Activated CD4-positive, alpha-beta T cell treated with anti-CD3 and anti-CD28 coated beads for 36 hours (primary cell): Measurements from ENCODE around the gene NPL. TPM values are rescaled to one million over a fixed set of nuclear protein-coding genes. Genes with fewer than 3 reads are reported as not detected.

Experiments
- ATAC-seq: fragments of 200-7000 bp; cut with Tn5 transposase; one replicate; pipeline ENCODE4 v1.10.0; 2021; ENCODE audit warnings: mild to moderate bottlenecking, moderate library complexity
- CTCF ChIA-PET: fragments of 350-600 bp; sonication (Branson Sonifier 250); formaldehyde crosslinking; loops from one replicate; lab custom pipeline; 2021; ENCODE audit warnings: antibody characterized with exemption; lab: Charles Lee
- POLR2A ChIA-PET: fragments of 350-600 bp; sonication (Branson Sonifier 250); formaldehyde crosslinking; loops from one replicate; lab custom pipeline; 2021; ENCODE audit warnings: antibody characterized with exemption, inconsistent platforms; lab: Charles Lee
- DNase-seq: peaks from one replicate; pipeline ENCODE4 v3.0.0-alpha.2; 2020
- H3K27ac Mint-ChIP-seq: one replicate; pipeline ENCODE4 v1.8.0; 2021; ENCODE audit warnings: mixed read lengths
- H3K27me3 Mint-ChIP-seq: one replicate; pipeline ENCODE4 v1.8.0; 2021; ENCODE audit warnings: mixed read lengths
- H3K36me3 Mint-ChIP-seq: one replicate; pipeline ENCODE4 v1.8.0; 2021; ENCODE audit warnings: low read depth, mixed read lengths
- H3K4me1 Mint-ChIP-seq: one replicate; pipeline ENCODE4 v1.8.0; 2021; ENCODE audit warnings: mixed read lengths
- H3K4me3 Mint-ChIP-seq: one replicate; pipeline ENCODE4 v1.8.0; 2021; ENCODE audit warnings: mild to moderate bottlenecking, moderate library complexity, mixed read lengths
- H3K9me3 Mint-ChIP-seq: one replicate; pipeline ENCODE4 v1.8.0; 2021; ENCODE audit warnings: low read depth, mixed read lengths
- intact Hi-C, 2 experiments: fragments of 100-400 bp; cut with DNase I in 1 of 2; cut with micrococcal nuclease in 1 of 2; formaldehyde crosslinking; loops; one replicate each; pipeline versions ENCODE4 v1.14.2 to v1.15.1; 2022 to 2024; cut with DNase I, micrococcal nuclease
- total RNA-seq, 2 experiments: library from RNA; stranded (reverse); gene quantifications; one replicate each; pipeline ENCODE4 v1.2.3, GENCODE V29; 2021

The NPL gene
- total RNA-seq, 2 experiments from 2014 or later, result 4.0 to 5.6 TPM

DNA sequence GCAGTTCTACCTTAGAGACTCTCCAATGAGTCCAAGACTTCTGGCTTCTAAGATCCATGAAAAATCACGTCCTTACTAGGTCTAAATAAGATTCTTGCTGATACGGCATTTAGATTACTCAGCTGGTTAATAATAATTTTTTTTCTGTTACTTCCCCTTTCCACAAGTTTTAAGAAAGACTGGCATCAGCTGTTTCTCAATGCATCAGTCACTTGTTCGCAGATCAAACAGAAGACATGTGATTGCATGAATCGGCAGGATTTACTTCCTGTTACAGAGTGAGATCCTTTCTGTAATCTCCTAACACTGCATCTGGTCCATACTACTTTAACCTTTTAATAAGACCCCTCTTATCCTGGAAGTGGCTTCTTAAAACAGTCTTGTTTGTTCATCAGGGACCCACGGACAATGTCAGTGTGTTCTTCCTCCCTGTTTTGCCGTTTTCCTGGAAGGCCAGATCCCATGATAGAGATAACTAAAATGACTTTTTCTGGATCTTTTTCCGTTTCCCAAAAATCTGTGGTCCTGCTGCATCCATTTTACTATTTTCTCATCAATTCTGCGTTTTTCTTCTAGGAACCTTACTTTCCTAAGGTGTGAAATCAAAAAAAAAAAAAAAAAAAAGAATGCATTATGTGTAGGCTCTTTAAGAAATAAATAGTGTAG, 6.1 kb downstream of the NPL start:
- Mint-ChIP-seq H3K4me1 (peaks cover 5% of the 10 kb centered on the region), H3K9me3 (no peaks in the 10 kb centered on the region), H3K36me3 (peaks cover 10% of the 10 kb centered on the region), H3K4me3 (no peak overlapping the region), H3K27ac (no peak overlapping the region), H3K27me3 (no peaks in the 10 kb centered on the region)
- ChIA-PET POLR2A (no interaction called here), CTCF (interaction anchor here (0.7 to 3.6 kb wide), 3 partner anchors 8 to 200 kb away, joined by 3 to 14 read pairs (median 12); no protein-coding TSS in a partner anchor)
- intact Hi-C loops, result no loop called here
- DNase-seq (no peak), ATAC-seq (peak; percentile 33)

DNA sequence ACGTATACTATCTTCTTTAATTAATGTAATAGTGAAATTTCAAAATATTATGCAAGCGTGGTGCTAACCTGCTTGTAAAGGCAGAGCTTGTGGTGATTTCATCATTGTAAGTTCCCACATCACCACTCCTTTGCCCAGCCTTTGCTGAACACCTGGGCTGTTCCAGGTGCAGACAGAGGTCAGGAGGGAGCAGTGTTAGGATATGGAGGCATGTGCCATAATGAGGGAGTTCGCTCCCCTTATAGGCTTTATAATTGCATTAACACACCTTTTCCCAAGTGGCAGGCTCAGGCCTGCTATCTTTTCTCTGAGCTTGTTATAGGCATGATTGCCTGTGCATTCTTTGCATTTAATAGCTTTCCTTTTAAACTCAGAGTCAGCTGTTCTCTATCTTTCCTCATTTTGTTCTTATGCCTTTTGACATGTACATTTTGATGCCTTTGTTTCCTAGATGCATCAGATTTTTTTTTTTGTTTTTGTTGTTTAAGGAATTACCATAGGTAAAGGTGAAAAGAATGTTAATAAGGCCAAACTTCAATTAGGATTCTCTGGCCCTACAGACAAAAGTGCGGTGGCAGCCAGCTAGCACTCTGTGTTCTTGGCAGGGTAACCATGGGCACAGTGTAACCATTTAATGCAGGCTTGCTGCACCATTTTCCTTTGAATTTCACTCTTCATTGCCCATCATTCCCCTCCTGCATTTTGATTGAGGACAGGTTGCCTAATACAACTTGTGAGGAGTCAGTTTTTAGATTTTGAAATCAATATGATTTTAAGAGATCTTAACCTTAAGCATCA, 12.6 kb downstream of the NPL start:
- ChIA-PET POLR2A (interaction anchor here (0.6 kb wide), 1 partner anchor 36 kb away, joined by 6 read pairs; no protein-coding TSS in a partner anchor), CTCF (interaction anchor here (0.7 to 1.7 kb wide), 5 partner anchors 9 to 318 kb away, joined by 3 to 6 read pairs (median 3); no protein-coding TSS in a partner anchor)
- ATAC-seq (no peak), DNase-seq (no peak)
- Mint-ChIP-seq H3K9me3 (no peaks in the 10 kb centered on the region), H3K4me3 (no peak overlapping the region), H3K27me3 (no peaks in the 10 kb centered on the region), H3K4me1 (no peaks in the 10 kb centered on the region), H3K27ac (no peak overlapping the region), H3K36me3 (peaks cover 22% of the 10 kb centered on the region)
- intact Hi-C loops, result no loop called here

DNA sequence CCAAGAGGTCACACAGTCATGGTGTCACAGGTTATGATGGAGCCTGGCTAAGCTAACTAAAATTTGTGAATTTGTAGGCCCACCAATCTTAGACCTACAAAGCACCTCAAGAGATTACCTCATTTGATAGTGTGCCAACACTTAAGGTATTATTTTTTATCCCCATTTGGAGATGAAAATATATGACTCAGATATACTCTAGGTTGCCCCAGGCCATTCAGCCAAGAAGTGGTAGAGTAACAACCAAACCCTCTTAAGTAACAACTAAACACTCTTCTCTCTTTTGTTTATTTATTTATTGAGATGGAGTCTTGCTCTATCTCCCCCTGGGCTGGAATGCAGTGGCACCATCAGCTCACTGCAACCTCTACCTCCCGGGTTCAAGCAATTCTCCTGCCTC, 14.3 kb downstream of the NPL start:
- ATAC-seq, result no peak
- CTCF ChIA-PET, result no interaction called here

DNA sequence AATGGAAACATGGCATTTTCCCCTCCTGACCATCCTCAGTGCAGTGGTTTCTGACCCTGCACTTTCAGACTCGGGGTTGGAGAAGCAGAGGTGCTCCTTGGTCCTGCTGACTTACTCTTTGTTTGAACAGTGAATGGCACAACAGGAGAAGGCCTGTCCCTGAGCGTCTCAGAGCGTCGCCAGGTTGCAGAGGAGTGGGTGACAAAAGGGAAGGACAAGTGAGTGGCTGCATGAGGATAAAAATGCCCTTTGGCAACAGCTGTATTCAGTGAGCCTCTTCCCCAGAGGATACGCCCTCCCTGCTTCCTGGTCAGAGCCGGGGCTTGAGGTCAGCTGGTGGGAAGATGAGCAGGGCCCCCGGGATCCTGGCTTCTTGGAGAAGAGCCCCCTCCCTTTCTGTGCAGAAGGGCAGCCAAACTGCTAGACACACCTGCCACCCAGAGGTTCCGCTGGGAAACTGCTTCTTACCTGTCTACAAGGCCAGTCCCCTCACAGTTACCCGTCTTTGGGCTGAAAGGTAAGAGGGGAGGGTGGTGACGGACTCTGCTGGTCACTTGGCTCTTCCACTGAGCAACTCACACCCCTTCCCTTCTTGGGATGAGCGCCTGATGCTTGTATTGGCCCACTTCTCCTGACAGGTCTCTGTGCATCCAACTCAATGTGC, 16.6 kb downstream of the NPL start:
- ChIA-PET POLR2A (no interaction called here), CTCF (no interaction called here)
- H3K9me3 Mint-ChIP-seq, result no peaks in the 10 kb centered on the region
- intact Hi-C loops, result no loop called here
- H3K4me1 Mint-ChIP-seq, result no peaks in the 10 kb centered on the region
- no peak for DNase-seq
- ATAC-seq, result no peak
- no peak overlapping the region for H3K27ac Mint-ChIP-seq
- no peak overlapping the region for H3K4me3 Mint-ChIP-seq
- peaks cover 25% of the 10 kb centered on the region for H3K36me3 Mint-ChIP-seq
- no peaks in the 10 kb centered on the region for H3K27me3 Mint-ChIP-seq

More for the DNA sequence above, 14.3 kb downstream of the NPL start:
- POLR2A ChIA-PET, result no interaction called here
- H3K36me3 Mint-ChIP-seq, result peaks cover 25% of the 10 kb centered on the region
- no peak for DNase-seq
- intact Hi-C loops, result no loop called here
- H3K4me3 Mint-ChIP-seq, result no peak overlapping the region
- H3K27ac Mint-ChIP-seq, result no peak overlapping the region
- no peaks in the 10 kb centered on the region for H3K4me1 Mint-ChIP-seq
- no peaks in the 10 kb centered on the region for H3K27me3 Mint-ChIP-seq
- no peaks in the 10 kb centered on the region for H3K9me3 Mint-ChIP-seq

DNA sequence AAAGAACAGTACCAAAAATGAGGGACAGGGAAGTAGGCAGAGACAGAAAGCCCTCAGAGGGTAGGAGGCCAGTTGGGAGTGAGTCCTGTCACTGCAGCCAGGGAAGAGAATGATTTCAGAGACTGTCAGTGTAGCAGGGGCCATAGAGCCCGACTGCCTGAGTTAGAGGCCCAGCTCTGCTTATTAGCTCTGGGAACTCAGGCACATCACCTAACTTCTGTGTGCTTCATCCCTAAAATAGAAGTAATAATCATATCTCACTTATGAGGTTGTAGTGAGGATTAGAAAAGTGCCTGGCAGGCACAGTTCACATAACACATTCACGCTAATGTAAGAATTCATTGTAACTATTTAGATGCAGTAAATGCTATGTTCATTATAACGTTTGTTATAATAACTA, 18.3 kb downstream of the NPL start:
- H3K36me3 Mint-ChIP-seq, result peaks cover 25% of the 10 kb centered on the region
- no peak overlapping the region for H3K4me3 Mint-ChIP-seq
- POLR2A ChIA-PET, result no interaction called here
- CTCF ChIA-PET, result interaction anchor here (0.5 kb wide), 1 partner anchor 128 kb away, joined by 3 read pairs; no protein-coding TSS in a partner anchor
- no peaks in the 10 kb centered on the region for H3K27me3 Mint-ChIP-seq
- H3K9me3 Mint-ChIP-seq, result no peaks in the 10 kb centered on the region
- intact Hi-C loops, result no loop called here
- H3K4me1 Mint-ChIP-seq, result no peaks in the 10 kb centered on the region
- no peak overlapping the region for H3K27ac Mint-ChIP-seq
- DNase-seq (no peak), ATAC-seq (no peak)

DNA sequence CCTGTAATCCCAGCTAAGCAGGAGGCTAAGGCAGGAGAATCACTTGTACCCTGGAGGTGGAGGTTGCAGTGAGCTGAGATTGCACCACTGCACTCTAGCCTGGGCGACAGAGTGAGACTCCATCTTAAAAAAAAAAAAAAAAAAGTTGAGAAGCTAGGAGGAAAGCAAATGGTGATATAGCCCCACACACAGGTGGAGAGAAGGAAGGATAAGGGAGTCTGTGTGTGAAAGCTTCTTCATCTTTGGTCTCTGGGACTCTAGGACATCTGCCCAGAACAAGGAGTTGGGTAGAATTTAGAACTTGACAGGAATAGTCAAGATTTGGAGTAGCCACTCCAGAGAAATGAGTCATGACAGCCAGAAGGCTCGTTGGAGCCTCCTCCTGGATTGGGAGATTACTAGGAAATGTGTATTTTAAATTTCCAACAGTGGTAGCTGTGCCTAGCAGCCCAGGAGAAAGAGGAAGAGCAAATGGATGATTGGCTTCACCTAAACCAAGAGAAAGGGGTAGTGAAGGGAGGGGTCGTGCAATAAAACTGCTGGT, 19.9 kb downstream of the NPL start:
- ATAC-seq (no peak), DNase-seq (no peak)
- ChIA-PET CTCF (interaction anchor here (0.6 to 1.4 kb wide), 6 partner anchors 22 to 578 kb away, joined by 3 to 4 read pairs (median 3); no protein-coding TSS in a partner anchor), POLR2A (no interaction called here)
- Mint-ChIP-seq H3K27ac (no peak overlapping the region), H3K36me3 (peaks cover 22% of the 10 kb centered on the region), H3K27me3 (no peaks in the 10 kb centered on the region), H3K9me3 (no peaks in the 10 kb centered on the region), H3K4me3 (no peak overlapping the region), H3K4me1 (no peaks in the 10 kb centered on the region)
- intact Hi-C loops, result no loop called here

DNA sequence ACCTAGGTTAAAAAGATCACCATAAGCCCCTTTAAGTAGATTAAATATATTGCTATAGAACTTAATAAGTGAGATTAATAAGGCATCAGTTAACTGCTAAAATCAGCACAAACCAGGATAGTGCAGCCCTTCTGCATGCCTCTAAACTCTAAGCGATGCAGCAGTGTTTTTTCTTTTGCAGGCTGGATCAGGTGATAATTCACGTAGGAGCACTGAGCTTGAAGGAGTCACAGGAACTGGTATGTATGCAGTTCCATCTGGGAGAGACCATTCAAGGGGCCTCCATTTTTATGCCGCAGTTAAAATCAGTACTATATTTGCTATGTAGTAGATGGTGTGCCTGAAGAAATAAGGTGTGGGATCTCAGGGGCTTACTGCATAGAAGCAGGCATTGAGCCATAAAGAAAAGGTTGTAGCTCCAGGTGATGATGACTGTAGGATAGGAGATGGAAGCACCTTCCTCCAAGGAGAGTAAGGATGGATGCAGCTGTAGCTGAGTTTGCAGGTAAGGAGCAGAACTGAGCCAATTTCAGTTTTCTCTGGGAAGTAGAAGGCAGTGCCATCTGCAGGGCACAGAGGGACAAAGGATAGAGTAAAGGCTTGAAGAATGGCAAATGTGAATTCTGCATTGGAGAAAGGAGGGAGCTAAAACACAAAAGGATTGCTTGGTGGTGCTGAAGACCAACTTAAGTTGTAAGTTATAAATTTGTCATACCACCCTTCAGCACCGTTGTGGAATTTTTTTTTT, 22.6 kb downstream of the NPL start:
- ATAC-seq (no peak), DNase-seq (no peak)
- H3K27ac Mint-ChIP-seq, result no peak overlapping the region
- H3K36me3 Mint-ChIP-seq, result peaks cover 16% of the 10 kb centered on the region
- H3K9me3 Mint-ChIP-seq, result no peaks in the 10 kb centered on the region
- CTCF ChIA-PET, result no interaction called here
- H3K4me3 Mint-ChIP-seq, result no peak overlapping the region
- no peaks in the 10 kb centered on the region for H3K4me1 Mint-ChIP-seq
- POLR2A ChIA-PET, result no interaction called here
- intact Hi-C loops, result no loop called here
- no peaks in the 10 kb centered on the region for H3K27me3 Mint-ChIP-seq

DNA sequence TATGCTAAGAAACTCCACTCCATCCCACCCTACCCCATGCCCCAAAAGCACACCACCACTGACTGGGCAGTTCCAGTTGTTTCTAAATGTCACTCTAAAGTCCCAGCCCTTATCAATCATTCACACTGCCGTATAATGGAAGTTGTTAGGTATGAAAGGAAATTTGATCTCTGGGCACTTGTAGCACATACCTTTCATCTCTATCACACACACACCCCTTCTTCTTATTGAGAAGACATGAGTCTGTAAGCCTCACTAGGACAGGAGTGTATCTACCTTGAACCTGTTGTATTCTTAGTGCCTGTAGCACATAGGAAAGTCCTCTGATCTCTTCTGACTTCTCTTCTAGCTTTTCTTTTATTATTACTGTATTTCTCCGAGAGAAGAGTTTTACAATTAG, 27.3 kb downstream of the NPL start:
- ChIA-PET POLR2A (no interaction called here), CTCF (no interaction called here)
- DNase-seq (no peak), ATAC-seq (no peak)
- no peak overlapping the region for H3K4me3 Mint-ChIP-seq
- no peaks in the 10 kb centered on the region for H3K9me3 Mint-ChIP-seq
- no peak overlapping the region for H3K27ac Mint-ChIP-seq
- no peaks in the 10 kb centered on the region for H3K27me3 Mint-ChIP-seq
- no peaks in the 10 kb centered on the region for H3K4me1 Mint-ChIP-seq
- peaks cover 16% of the 10 kb centered on the region for H3K36me3 Mint-ChIP-seq
- intact Hi-C loops, result no loop called here

DNA sequence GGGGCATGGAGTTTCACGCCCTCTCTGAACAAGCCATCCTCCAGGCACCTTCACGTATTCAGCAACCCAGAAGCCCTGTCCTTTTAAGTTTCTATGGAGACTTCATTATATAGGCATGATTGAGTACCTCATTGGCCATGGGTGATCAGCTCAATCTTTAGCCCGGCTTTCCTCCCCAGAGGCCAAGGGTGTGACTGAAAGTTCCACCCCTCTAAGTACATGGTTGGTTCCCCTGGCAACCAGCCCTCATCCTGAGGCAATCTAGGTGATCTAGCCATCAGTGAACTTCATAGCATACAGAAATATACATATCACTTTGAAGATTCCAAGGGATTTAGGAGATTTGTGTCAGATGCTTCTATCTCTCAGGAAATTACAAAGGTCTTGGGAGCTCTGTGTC, 28.2 kb downstream of the NPL start:
- no peaks in the 10 kb centered on the region for H3K9me3 Mint-ChIP-seq
- ChIA-PET POLR2A (no interaction called here), CTCF (no interaction called here)
- H3K4me3 Mint-ChIP-seq, result no peak overlapping the region
- no peak overlapping the region for H3K27ac Mint-ChIP-seq
- ATAC-seq (no peak), DNase-seq (no peak)
- no peaks in the 10 kb centered on the region for H3K27me3 Mint-ChIP-seq
- no peaks in the 10 kb centered on the region for H3K4me1 Mint-ChIP-seq
- intact Hi-C loops, result no loop called here
- H3K36me3 Mint-ChIP-seq, result peaks cover 16% of the 10 kb centered on the region

DNA sequence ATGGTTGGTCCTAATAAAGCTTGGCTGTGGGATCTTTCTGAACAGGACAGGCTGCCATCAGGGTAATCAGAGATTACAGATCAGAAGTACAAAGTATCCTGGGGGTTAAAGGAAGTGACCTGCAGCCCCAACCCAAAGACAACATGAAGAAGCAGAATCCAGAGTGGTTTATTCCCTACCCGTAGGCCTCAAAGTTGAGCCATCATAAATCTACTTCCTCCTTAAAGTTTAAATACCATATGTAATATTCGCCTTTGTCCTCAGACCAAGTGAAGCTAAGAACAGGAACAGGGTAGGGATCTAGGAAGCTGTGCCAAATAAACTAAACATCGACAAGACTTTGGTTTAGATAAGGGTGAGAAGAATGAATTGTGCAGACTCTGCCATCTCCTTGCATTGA, 33.6 kb downstream of the NPL start:
- Mint-ChIP-seq H3K9me3 (no peaks in the 10 kb centered on the region), H3K27me3 (no peaks in the 10 kb centered on the region), H3K4me3 (no peak overlapping the region), H3K4me1 (no peaks in the 10 kb centered on the region), H3K27ac (no peak overlapping the region), H3K36me3 (peaks cover 6% of the 10 kb centered on the region)
- intact Hi-C loops, result no loop called here
- no peak for DNase-seq
- ATAC-seq, result no peak
- ChIA-PET CTCF (interaction anchor here (0.7 kb wide), 1 partner anchor 11 kb away, joined by 3 read pairs; no protein-coding TSS in a partner anchor), POLR2A (no interaction called here)

DNA sequence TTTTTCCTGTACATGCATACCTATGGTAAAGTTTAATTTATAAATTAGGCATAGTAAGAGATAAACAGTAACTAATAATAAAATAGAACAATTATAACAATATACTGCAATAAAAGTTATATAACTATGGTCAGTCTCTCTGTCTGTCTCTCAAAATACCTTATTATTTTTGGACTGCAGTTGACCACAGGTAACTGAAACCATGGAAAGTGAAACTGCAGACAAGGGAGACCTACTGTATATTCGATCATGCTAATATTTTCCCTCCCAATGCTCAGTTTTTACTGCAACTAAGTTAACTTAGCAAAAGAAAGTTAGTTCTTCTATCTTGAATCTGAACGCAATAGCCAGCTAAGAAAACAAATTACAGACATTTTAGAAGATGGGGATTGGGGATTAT, 37.3 kb downstream of the NPL start:
- Mint-ChIP-seq H3K36me3 (no peaks in the 10 kb centered on the region), H3K9me3 (no peaks in the 10 kb centered on the region), H3K4me1 (no peaks in the 10 kb centered on the region), H3K27ac (no peak overlapping the region), H3K4me3 (no peak overlapping the region), H3K27me3 (no peaks in the 10 kb centered on the region)
- DNase-seq, result no peak
- ChIA-PET POLR2A (no interaction called here), CTCF (no interaction called here)
- no peak for ATAC-seq
- intact Hi-C loops, result no loop called here
